Activated T-cell treated with anti-CD3 and anti-CD28 coated beads, Interleukin-2, amount 50 U/mL, for 24 hours (primary cell): ENCODE measurements around the gene C1QTNF3.
A peak's percentile ranks its signal among the peaks of the same experiment; 100 is the strongest.

Experiments
- DNase-seq: peaks from one replicate; pipeline ENCODE4 v3.0.0-alpha.2; 2020
- H3K27ac Mint-ChIP-seq: 2 replicates; pipeline ENCODE4 v1.8.0; 2020; ENCODE audit warnings: mild to moderate bottlenecking, mixed read lengths
- H3K27me3 Mint-ChIP-seq: 2 replicates; pipeline ENCODE4 v1.8.0; 2020; ENCODE audit warnings: mixed read lengths
- H3K36me3 Mint-ChIP-seq: 2 replicates; pipeline ENCODE4 v1.8.0; 2020; ENCODE audit warnings: low read depth, mixed read lengths
- H3K4me1 Mint-ChIP-seq: 2 replicates; pipeline ENCODE4 v1.8.0; 2020; ENCODE audit warnings: low read depth, mixed read lengths
- H3K4me3 Mint-ChIP-seq: 2 replicates; pipeline ENCODE4 v1.8.0; 2020; ENCODE audit warnings: mild to moderate bottlenecking, moderate library complexity, mixed read lengths
- H3K9me3 Mint-ChIP-seq: 2 replicates; pipeline ENCODE4 v1.8.0; 2020; ENCODE audit warnings: mixed read lengths

Gene C1QTNF3

DNA sequence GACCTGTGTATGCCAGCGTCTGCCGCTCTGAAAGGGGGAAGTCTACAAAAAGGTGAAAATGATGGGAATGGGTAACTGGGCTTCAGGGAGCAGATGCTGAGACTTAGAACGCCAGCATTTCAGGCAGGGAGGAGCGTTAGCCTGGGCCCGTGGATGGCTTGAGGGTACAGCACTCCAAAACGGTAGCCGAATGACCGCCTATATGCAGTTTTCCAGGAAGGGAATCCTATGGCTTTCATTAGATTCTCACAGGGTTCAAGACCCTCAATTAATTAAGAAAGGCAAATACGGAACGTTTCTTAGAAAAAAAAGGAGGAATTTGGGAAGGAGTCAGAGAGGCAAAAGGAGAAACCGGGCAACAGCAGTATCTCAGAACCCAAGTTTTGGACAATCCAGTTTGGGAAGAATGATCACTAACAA, 35.8 kb downstream of the C1QTNF3 start:
- Mint-ChIP-seq H3K4me1 (peaks cover 39% of the 10 kb centered on the region), H3K27me3 (no peaks in the 10 kb centered on the region), H3K36me3 (peaks cover 29% of the 10 kb centered on the region), H3K9me3 (no peaks in the 10 kb centered on the region), H3K27ac (peak overlapping the region; percentile 90), H3K4me3 (peak overlapping the region; percentile 89)
- DNase-seq, result peak; percentile 32

DNA sequence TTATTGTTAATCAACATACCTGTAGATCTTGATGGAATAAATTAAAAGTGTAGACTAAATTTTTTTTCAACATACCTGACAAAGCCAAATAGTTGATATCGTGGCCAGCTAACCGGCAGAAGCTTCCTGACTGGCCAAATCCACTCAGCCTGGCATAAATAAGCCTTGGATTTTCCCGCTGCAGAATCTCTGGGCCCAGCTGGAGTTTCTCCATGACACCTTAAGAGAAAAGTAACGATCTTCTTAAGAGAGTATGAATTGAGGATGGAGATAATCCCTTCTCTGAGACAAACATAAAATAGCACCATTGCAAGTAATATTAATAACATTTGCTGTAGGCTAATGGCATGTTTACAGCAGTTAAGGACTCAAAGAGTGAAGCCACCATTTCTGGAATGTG, 37.3 kb downstream of the C1QTNF3 start:
- H3K36me3 Mint-ChIP-seq, result peaks cover 34% of the 10 kb centered on the region
- peak overlapping the region; percentile 50 for H3K27ac Mint-ChIP-seq
- H3K9me3 Mint-ChIP-seq, result no peaks in the 10 kb centered on the region
- peaks cover 39% of the 10 kb centered on the region for H3K4me1 Mint-ChIP-seq
- no peaks in the 10 kb centered on the region for H3K27me3 Mint-ChIP-seq
- DNase-seq, result no peak
- H3K4me3 Mint-ChIP-seq, result no peak overlapping the region

DNA sequence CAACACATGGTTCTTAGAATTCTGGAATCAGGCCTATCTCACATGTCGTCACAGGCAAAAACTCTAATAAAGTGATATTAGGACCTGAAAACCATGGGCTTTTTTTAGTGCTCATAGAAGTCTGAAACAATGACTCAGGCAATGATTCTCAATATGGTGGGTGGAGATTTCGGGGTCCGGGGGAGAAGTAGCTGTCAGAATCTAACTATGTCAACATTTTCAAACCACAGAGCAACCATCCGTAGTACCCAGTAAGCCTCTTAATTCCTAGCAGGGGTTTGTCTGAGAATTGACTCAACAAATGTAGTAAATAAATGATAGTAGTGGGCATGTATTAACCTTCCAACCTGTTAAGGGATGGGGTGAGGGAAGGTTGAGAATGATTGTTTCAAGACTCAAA, 37.8 kb downstream of the C1QTNF3 start:
- Mint-ChIP-seq H3K4me3 (peak overlapping the region; percentile 32), H3K27ac (peak overlapping the region; percentile 50), H3K4me1 (peaks cover 39% of the 10 kb centered on the region), H3K36me3 (peaks cover 34% of the 10 kb centered on the region), H3K27me3 (no peaks in the 10 kb centered on the region), H3K9me3 (no peaks in the 10 kb centered on the region)
- DNase-seq, result no peak

DNA sequence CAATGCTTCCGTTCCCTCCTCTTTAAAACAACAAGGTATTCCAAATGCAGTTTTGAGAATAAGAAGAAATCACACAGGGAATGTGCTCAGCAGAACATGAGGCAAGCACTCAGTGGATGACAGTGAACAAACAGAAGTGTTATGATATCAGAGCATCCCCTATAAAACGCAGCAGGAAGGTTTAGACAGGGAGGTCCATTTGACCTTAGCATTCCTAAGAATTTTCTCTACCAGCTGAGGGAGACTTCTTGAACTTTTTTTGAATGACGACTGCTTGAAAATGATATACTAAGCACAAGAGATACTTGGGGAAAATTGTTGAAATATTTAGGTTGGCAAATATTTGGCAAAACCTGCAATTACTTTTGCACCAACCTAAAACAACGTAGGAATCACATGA, 39.1 kb downstream of the C1QTNF3 start:
- Mint-ChIP-seq H3K27ac (no peak overlapping the region), H3K4me1 (peaks cover 35% of the 10 kb centered on the region), H3K27me3 (no peaks in the 10 kb centered on the region), H3K36me3 (peaks cover 34% of the 10 kb centered on the region), H3K9me3 (no peaks in the 10 kb centered on the region), H3K4me3 (no peak overlapping the region)
- DNase-seq, result no peak

DNA sequence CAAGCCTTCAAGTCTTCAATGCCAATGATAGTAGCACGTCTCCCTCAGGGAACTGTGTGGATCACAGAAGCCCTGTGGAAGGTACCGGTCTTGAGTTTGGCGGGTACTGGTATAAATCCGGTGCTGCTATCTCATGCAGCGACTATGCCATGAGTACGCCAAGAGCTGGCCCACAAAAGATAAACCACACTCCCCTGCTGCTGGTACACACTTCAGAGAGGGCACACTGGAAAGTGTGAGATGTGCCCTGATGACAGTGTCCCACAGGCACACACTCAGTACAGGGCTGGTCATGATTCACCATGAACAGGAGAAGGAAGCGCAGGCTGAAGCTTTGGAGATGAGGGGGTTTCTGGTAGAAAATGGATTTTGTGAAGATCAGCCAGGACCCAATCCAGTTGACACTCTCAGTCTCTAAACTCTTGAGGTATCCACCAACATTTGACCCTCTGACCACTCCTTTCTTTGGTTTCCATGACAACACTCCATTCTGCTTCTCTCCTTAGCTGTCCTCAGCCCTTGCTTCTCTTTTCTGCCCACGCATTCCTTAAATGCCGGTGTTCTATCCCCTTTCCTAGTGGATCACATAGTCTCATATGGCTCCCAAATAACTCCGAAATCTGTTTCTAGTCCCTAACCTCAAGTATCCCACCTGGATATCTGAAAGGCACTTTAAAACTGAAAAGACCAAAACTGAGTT, 40.2 kb downstream of the C1QTNF3 start:
- Mint-ChIP-seq H3K4me1 (peaks cover 28% of the 10 kb centered on the region), H3K27me3 (no peaks in the 10 kb centered on the region), H3K27ac (no peak overlapping the region), H3K9me3 (no peaks in the 10 kb centered on the region), H3K4me3 (no peak overlapping the region), H3K36me3 (peaks cover 43% of the 10 kb centered on the region)
- no peak for DNase-seq

DNA sequence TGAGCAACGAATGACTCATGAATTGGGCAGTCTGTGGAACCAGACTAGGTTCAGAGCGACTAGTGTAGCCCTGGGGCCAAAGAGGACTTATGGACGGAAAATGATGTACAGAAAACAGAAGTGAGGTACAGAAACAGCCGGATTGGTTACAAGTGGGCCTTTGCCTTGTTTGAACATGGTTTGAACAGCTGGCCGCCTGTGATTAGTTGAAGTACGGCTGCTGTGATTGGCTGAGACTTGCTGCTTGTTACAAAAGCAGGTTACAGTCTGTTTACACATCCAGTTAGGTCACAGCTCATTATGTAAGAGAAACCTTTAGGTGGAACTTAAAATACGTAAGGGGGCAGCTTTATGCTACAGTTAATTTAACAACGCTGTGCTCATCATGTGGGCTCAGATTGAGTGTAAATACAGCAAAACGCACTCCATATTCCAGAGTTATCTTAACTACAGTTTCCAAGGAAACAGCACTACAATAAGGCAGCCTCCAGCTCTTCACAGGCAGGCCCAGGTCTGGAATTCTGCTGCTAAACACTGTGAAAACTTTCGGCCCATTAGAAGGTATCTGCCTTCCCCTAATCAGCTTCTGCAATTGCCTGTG, 41.7 kb downstream of the C1QTNF3 start:
- no peak overlapping the region for H3K4me3 Mint-ChIP-seq
- peaks cover 23% of the 10 kb centered on the region for H3K4me1 Mint-ChIP-seq
- no peaks in the 10 kb centered on the region for H3K27me3 Mint-ChIP-seq
- H3K36me3 Mint-ChIP-seq, result peaks cover 48% of the 10 kb centered on the region
- no peak for DNase-seq
- H3K27ac Mint-ChIP-seq, result no peak overlapping the region
- no peaks in the 10 kb centered on the region for H3K9me3 Mint-ChIP-seq

DNA sequence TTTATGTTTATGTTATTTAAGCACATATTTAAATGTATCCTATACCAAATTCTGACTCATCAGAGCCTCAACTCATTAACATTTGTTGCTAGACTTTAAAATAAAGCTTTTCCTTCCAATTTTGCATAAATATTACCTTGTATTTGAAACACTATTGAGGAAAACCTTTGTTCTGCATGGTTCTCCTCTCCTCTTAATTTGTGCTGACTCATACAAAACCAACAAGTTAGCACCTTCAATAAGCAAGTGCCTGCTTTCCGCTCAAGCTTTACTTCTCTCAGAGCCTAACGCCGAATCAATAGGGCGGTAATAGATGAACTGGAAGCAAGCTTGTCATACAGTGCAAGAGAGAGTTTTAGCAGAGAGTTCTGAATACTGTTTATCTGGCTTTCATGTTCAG, 43.0 kb downstream of the C1QTNF3 start:
- Mint-ChIP-seq H3K27ac (no peak overlapping the region), H3K4me1 (peaks cover 13% of the 10 kb centered on the region), H3K9me3 (no peaks in the 10 kb centered on the region), H3K4me3 (no peak overlapping the region), H3K27me3 (no peaks in the 10 kb centered on the region), H3K36me3 (peaks cover 47% of the 10 kb centered on the region)
- no peak for DNase-seq

DNA sequence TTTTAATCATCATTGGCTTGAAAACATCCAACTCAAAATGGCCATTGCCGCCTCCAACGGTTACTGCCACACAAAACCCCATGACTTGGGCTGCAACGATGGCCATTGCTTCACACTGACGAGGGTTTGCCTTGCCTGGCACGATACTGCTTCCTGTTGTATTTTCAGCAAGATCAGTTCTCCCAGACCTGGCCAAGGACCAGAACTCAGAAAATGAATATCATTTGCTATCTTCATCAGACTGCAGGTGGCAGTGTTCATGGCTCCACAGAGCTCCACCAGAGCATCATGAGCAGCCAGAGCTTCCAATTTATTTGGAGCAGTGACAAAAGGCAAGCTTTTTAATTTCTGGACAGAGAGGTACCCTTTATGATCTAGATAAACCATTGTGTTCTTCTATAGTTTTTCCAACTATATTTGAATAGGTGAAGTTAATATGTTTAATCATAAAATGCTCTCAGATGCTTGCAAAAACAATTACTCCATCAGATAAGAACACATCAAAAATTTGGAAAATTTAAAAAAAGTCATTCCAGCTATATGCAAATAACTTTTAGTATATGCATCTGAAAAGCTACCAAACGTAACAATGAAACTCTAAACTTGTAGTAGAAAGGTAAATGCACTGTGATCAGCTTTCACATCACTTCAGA, 45.6 kb downstream of the C1QTNF3 start:
- H3K27me3 Mint-ChIP-seq, result no peaks in the 10 kb centered on the region
- no peak overlapping the region for H3K4me3 Mint-ChIP-seq
- H3K36me3 Mint-ChIP-seq, result peaks cover 40% of the 10 kb centered on the region

DNA sequence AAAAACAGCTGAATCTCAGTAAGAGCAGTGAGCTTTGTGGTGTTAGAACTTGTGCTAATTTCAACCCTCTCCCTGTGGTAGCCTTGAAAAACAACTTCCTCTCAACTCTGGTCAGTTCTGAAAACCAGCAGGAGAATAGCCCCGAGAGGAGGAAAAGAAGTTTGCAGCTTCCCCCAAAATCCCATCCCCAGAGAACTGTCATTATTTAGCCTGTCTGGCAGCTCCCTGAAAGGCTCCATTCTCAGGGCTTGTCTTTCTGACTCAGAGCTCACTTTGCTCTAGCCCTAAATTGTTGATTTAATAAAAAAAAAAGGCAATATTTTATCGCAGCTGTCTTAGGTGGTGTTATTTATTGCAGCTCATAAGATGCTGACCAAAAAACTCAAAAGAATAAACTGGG, 47.1 kb downstream of the C1QTNF3 start:
- Mint-ChIP-seq H3K4me1 (peaks cover 12% of the 10 kb centered on the region), H3K27ac (no peak overlapping the region), H3K36me3 (peaks cover 35% of the 10 kb centered on the region), H3K9me3 (no peaks in the 10 kb centered on the region), H3K4me3 (no peak overlapping the region), H3K27me3 (no peaks in the 10 kb centered on the region)
- no peak for DNase-seq

More for the DNA sequence above, 45.6 kb downstream of the C1QTNF3 start:
- DNase-seq, result no peak
- no peaks in the 10 kb centered on the region for H3K9me3 Mint-ChIP-seq
- H3K4me1 Mint-ChIP-seq, result peaks cover 12% of the 10 kb centered on the region
- no peak overlapping the region for H3K27ac Mint-ChIP-seq

DNA sequence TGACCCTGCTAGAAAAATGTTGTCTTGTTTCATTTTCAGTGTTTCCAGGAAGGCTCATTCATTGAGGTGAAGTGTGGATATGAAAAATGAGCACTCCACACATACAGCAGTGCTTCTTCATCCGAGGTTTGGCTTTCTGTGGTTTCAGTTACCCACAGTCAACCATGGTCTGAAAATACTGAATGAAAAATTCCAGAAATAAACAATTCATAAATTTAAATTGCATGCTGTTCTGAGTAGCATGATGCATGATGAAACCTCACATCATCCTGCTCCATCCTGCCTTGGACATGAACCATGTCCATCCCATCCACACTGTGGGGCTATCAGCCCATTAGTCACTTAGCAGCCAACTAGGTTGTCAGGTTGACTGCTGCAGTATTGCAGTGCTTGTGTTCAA, 48.2 kb downstream of the C1QTNF3 start:
- H3K4me1 Mint-ChIP-seq, result peaks cover 12% of the 10 kb centered on the region
- H3K36me3 Mint-ChIP-seq, result peaks cover 34% of the 10 kb centered on the region
- peak overlapping the region; percentile 48 for H3K27ac Mint-ChIP-seq
- DNase-seq, result no peak
- H3K9me3 Mint-ChIP-seq, result no peaks in the 10 kb centered on the region
- no peak overlapping the region for H3K4me3 Mint-ChIP-seq
- H3K27me3 Mint-ChIP-seq, result no peaks in the 10 kb centered on the region

DNA sequence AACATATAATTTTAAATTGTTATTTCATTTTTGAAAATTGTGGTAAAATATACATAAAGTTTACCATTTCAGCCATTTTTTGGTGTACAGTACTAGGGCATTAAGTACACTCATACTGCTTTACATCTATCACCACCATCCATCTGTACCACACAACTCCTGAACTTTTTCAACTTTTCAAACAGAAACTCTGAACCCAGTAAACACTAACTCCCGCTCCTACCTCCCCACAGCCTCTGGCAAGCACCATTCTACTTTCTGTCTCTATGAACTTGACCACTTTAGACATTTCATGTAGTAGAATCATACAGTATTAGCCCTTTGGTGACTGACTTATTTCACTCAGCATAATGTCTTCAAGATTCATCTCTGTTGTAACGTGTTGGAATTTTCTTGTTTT, 50.1 kb downstream of the C1QTNF3 start:
- Mint-ChIP-seq H3K4me1 (peaks cover 12% of the 10 kb centered on the region), H3K27me3 (no peaks in the 10 kb centered on the region), H3K4me3 (no peak overlapping the region), H3K36me3 (peaks cover 42% of the 10 kb centered on the region), H3K27ac (no peak overlapping the region), H3K9me3 (no peaks in the 10 kb centered on the region)
- no peak for DNase-seq

DNA sequence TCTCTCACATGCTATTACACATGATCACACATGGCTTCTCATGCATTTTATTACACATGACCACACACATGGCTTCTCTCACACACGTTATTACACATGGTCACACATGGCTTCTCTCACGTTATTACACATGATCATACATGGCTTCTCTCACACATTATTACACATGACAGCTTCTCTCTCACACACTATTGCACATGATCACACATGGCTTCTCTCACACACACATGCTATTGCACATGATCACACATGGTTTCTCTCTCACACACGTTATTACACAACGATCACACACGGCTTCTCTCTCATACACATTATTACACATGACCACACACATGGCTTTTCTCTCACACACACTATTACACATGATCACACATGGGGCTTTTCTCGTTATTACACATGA, 57.6 kb downstream of the C1QTNF3 start:
- H3K36me3 Mint-ChIP-seq, result peaks cover 27% of the 10 kb centered on the region
- H3K9me3 Mint-ChIP-seq, result no peaks in the 10 kb centered on the region
- no peak overlapping the region for H3K4me3 Mint-ChIP-seq
- DNase-seq, result no peak
- no peaks in the 10 kb centered on the region for H3K27me3 Mint-ChIP-seq
- H3K27ac Mint-ChIP-seq, result no peak overlapping the region
- no peaks in the 10 kb centered on the region for H3K4me1 Mint-ChIP-seq

DNA sequence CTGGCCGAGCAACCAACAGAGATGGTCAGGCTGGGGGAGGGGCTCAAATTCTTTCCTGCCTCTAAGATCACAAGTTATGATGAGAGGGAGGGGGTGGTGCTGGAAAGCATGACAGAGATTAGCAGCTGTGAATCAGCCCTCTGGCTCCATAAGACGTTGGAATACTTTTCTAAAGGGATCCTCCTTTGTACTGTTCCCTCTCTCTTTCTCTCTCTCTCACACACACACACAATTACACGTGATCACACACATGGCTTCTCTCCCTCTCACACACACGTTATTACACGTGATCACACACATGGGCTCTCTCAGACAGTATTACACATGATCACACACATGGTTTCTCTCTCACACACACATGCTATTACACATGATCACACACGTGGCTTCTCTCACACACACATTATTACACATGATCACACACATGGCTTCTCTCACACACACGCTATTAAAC, 58.3 kb downstream of the C1QTNF3 start, which contains the start of gene SLC45A2:
SLC45A2 (minus strand) TSS at position 23 of the 454 bp plus-strand sequence. CDS start 110 bp downstream, outside the sequence.
- Mint-ChIP-seq H3K27me3 (no peaks in the 10 kb centered on the region), H3K9me3 (no peaks in the 10 kb centered on the region), H3K36me3 (peaks cover 27% of the 10 kb centered on the region), H3K4me1 (no peaks in the 10 kb centered on the region), H3K4me3 (no peak within 1 kb of the TSS), H3K27ac (no peak within 1 kb of the TSS)
- no peak for DNase-seq

DNA sequence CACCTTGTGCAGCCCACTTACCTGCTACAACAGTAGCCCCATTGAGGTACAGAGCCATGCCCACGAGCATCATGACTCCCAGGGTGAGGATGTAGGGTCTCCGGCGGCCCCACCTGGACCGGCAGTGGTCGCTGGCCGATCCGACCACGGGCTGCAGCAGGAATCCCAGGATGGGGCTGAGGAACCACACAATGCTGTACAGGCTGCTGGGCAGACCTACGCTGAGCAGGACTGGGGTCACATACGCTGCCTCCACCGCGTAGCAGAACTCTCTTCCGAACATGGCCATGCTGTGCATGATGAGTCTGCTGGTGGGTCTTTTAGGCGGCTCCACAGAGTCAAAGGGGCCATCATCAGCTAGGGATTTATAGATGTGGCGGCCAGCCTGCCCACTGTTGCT, 58.8 kb downstream of the C1QTNF3 start:
- no peak for DNase-seq
- Mint-ChIP-seq H3K27ac (no peak overlapping the region), H3K4me1 (no peaks in the 10 kb centered on the region), H3K27me3 (no peaks in the 10 kb centered on the region), H3K36me3 (peaks cover 23% of the 10 kb centered on the region), H3K4me3 (no peak overlapping the region), H3K9me3 (no peaks in the 10 kb centered on the region)
